G401 (cell line): Measurements from ENCODE around the gene SRRM3. TPM values are rescaled to one million over a fixed set of nuclear protein-coding genes. Genes with fewer than 3 reads are reported as not detected.
"Not testable (repeated sequence)": the region's sequence is repeated elsewhere in the genome, so short reads cannot be mapped to it uniquely, and the experiment has no call there.

Experiments
- DNase-seq: peaks from one replicate; pipeline ENCODE4 v3.0.0-alpha.2; 2015; ENCODE audit warnings: low spot score
- in situ Hi-C: cut with HindIII; loops from 2 replicates; pipeline ENCODE4 v1.10.0; 2016; ENCODE audit warnings: low sequenced_read_pairs, mixed read lengths
- total RNA-seq: library from RNA; depleted of rRNA; stranded (reverse); fragments of >200 nt; shearing (Covaris generic); gene quantifications from 2 replicates; pipeline ENCODE4 v1.2.3, GENCODE V29; 2014

SRRM3 gene
- total RNA-seq, 1 experiment from 2014 or later, result 8.5 TPM

DNA sequence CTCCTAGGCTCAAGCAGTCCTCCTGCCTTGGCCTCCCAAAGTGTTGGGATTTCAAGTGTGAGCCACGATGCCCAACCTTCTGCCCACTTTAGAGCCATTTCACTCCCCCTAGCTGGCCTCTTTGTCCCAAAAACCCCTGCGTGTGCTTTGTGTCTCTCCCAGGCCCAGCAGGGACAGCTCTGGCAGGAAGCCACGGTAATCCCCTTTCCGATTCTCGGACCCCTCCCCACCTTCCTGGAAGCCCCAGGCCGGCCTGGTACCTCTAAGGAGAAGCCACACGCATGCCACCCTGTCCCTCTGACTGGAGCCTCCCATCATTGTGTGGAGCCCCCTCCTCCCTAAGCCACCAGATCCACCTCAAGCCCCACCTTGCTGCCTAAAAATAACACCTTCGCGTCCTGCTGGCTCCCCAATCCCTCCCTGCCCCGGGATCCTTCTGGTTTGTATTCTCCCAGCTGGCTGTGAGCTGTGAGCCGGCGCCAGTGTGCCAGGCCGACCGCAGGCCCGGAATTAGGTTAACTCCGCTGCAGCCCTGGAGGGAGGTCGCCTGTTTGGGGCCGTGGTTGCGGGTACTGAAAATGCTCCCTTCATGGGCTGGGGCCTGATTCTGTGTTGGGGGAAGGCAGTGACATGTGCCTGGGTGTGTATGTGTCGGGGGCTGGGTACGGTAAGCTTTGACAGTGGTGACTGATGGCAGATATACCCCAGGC lies 16.4 kb upstream of the SRRM3 start:
- DNase-seq, result peak; percentile 79
- in situ Hi-C loops, result no loop called here

DNA sequence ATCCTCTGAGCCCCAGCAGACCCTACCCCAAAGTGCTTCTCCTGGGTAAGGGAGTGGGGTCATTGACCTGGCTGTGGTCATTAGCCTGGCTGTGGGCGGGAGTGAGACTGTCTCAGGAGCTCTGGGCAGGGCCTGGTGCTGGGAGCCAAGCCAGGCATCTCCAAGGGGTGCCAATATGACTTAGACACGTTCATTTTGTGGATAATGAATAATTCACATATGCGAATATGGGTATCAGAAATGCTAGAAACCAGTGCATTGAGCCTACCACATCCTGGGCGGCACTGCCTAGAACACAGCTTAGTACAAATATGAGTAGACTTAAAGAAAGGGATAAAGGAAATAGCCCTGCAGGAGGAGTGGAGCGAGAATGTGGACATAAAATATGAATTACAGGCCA lies 14.4 kb upstream of the SRRM3 start:
- peak; percentile 62 for DNase-seq
- in situ Hi-C loops, result no loop called here

DNA sequence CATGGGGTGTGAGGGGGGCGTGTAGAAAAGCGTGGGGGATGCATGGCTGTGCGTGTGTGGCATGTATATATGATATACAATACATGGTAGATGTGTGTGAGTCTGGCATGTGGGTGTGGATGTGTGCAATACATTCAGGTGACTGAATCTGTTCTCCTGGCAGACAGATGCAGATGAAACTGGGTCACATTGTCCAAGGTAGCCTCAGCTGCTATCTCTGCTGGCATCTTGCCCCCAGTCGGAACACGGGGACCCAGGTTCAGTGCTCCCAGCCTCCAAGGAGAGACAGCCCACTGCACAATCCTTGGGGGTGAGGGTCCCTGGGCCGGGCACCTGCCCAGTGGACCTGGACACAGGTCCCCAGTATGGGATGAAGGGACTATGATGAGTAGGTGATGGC lies 12.4 kb upstream of the SRRM3 start:
- DNase-seq, result peak; percentile 78
- in situ Hi-C loops, result no loop called here

DNA sequence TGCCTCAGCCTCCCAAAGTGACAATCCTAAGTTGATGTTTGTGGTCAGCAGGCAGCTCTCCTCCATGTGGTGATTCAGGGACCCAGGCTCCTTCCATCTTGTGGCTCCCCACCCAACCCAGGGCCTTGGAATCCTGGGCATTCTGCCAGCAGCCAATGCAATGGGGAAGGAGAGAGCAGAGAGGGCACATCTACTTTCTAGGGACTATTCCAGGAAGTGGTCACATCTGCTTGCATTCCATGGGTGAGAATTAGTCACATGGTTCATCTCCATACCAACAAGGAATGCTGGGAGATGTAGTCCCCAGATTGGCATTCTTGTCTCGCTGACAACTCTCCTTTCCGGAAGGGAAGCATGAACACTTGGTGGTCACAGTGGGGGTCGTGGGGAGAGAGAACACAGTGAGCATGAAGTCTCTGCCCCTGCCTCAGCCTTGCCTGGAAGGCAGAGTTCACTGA lies 9.9 kb upstream of the SRRM3 start:
- in situ Hi-C loops, result no loop called here
- peak; percentile 45 for DNase-seq

DNA sequence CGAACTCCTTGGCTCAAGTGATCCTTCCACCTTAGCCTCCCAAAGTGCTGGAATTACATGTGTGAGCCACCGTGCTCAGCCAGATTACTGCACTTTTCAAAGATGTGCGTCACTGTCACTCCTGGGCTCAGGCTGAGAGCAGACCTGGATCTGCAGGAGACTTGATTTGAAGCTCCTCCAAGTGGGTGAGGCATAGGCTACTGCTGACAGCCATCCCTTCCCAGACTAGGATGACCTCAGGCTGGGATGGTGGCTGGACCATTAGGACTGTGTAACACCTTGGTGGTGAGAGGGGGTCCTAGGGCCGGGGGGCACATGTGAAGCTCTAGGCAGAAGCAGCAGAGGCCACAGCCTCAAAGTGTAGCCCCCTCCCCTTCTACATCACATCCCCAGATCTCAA lies 8.2 kb upstream of the SRRM3 start:
- DNase-seq, result no peak
- in situ Hi-C loops, result no loop called here

DNA sequence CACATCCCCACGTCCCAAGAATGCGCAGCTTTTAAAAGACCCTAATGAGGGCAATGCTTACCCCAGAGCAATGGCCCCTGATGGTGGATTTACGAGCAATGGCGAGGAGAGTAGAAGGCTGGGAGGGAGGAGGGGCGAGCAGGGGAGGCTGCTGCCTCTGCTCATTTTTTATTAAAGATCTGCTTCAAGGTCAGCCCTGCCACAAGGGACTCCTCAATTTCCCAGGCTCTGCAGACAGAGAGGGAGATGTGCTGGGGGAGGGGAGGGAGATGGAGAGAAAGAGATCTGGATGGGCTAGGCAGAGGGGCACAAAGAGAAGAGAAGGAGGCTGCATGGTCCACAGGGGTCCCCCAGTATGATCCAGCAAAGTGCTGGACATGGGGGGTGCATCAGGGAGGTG lies 7.8 kb upstream of the SRRM3 start:
- in situ Hi-C loops, result no loop called here
- no peak for DNase-seq

DNA sequence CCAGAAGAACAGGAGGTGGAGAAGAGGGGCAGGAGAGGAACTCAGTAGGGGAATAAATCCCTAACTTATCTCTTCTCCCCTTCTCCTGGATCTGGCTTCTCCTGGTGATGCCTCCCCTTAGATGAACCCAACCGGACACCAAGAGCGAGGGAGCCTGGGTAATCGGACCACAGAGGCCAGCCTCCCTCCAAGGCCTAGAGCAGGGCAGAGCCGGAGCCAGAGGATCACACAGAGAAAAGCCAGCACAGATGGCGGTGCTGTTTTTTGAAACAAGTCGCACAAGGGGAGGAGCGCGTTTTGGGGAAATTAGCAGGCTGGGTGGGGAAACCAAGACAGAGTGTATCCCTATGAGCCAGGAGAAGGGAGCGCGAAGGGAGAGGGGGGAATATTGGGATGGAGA lies 4.9 kb upstream of the SRRM3 start:
- in situ Hi-C loops, result no loop called here
- DNase-seq, result peak; percentile 92

DNA sequence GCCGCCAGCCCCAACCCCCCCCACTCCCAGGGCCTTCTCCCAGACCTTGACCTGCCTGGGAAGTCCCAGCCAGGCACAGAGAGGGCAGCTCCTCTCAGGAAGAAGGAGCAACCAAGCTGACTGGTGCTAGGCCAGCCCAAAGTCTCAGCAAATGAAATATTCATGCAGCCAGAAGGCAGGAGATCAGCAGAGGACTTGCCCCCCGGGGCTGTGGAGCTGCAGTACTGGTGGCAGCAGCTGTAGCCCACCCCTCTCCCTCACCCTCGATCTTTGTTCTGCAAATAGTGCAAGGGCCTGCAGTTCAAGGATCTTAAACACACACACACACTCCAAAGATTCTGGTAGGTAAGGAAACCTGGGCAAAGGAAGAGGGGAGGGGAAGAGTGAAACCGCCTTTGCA lies 3.5 kb upstream of the SRRM3 start:
- DNase-seq, result no peak
- in situ Hi-C loops, result no loop called here

DNA sequence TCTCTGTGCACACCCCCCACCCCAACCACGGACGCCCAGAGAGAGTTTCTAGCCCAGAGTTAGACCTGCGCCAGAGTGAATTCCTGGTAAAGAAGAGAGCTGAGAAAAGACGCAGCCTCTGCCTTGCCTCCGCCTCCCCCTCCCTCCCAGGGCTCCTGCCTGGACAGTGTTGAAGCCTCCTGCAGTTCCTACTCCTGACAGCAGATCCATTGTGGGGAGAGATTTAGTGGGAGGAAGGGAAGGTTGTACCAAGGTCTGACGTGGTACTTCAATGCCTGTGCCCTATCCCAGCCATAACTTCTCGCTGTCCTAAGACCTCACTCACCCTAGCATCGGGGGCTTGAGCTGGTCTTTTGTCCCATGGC lies 952 bp downstream of the SRRM3 start:
- in situ Hi-C loops, result loop anchor here (10.0 kb wide), 1 partner anchor 102 kb away; the partner anchor contains the start of gene HSPB1
- peak; percentile 77 for DNase-seq

DNA sequence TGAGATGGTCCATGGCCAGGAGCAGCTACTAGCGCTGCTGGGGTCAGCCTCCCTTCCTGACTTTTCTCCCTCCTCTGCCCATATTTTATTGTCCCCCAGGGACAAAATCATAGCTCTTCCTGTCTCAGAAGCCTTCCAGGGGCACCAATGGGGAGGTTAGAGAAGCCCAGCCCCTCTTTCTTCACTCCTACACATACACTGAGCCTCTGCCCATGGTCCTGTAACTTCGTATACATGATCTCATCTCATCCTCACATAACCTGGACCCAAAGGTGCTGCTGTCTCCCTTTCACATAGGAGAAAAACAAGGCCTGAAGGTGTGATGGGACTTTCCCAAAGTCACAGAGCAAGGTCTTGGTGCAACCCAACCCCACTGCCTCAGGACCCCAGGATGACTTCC lies 2.5 kb downstream of the SRRM3 start:
- in situ Hi-C loops, result loop anchor here (10.0 kb wide), 1 partner anchor 101 kb away; the partner anchor contains the start of gene HSPB1

DNA sequence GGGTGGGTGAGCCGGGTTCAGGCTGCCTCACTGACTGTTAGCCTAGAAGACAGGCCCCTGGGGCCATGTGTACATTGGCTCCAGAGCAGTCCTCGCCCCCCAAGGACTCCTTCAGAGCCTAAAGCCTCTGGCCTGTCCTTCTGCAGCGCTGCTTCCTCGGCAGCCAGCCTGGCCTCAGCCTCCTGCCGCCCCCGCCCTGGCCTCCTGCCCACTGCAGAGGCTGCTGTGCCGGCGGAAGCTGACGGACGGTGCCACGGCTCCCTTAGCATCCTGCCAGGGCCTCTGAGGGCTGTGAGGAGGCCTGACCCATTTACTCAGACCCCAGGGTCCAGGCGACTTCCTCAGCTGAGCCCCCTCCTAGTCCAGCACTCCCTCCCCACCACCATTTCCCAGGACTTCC lies 4.9 kb downstream of the SRRM3 start:
- peak; percentile 75 for DNase-seq
- in situ Hi-C loops, result loop anchor here (10.0 kb wide), 1 partner anchor 98 kb away; the partner anchor contains the start of gene HSPB1

More for the DNA sequence above, 2.5 kb downstream of the SRRM3 start:
- DNase-seq, result no peak

DNA sequence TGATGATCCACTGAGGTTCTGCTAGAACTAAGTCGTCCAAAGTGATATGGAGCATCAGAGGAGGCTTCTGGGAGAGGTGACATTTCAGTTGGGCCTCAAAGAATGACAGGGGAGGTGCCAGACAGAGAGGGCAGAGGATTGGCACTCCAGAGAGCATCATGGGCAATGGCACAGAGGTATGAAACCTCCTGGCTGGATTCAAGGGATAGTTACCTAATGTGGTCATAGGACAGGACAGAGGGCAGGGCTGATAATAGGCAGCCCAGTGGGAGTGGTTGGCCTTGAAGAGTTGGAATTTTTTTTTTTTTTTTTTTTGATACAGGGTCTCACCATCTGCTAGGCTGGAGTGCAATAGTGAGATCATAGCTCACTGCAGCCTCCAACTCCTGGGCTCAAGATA lies 7.6 kb downstream of the SRRM3 start:
- in situ Hi-C loops, result loop anchor here (10.0 kb wide), 1 partner anchor 95 kb away; the partner anchor contains the start of gene HSPB1
- no peak for DNase-seq

DNA sequence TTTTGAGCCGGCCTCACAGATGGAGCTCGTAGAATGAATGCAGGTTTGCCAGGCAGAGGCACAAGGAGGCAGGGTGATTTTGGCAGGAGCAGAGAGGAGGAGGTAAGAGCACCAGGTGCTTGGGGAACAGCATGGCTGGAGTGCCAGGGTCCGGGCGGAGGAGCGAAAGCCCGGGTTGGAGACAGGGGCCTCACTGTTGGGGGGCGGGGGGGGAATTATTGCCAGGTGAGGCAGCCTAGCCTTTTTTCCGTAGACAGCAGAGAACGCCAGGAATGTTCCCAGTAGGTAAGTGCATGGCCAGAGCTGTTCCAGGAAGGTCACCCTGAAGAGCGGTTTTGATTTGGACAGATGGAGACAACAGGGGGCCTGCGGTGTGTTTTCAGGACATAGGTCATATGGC lies 9.5 kb downstream of the SRRM3 start:
- in situ Hi-C loops, result no loop called here

DNA sequence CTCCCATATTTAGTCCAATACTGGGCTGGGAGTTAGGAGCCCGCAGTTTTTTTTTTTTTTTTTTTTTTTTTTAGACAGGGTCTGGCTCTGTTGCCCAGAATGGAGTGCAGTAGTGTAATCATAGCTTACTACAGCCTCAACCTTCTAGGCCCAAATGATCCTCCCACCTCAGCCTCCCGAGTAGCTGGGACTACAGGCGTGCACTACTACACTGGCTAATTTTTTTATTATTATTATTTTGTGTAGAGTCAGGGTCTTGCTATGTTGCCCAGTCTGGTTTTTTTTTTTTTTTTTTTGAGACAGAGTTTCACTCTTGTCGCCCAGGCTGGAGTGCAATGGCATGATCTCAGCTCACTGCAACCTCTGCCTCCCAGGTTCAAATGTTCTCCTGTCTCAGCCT lies 13.7 kb downstream of the SRRM3 start:
- in situ Hi-C loops, DNase-seq: not testable (repeated sequence)

More for the DNA sequence above, 9.5 kb downstream of the SRRM3 start:
- DNase-seq, result peak; percentile 92

DNA sequence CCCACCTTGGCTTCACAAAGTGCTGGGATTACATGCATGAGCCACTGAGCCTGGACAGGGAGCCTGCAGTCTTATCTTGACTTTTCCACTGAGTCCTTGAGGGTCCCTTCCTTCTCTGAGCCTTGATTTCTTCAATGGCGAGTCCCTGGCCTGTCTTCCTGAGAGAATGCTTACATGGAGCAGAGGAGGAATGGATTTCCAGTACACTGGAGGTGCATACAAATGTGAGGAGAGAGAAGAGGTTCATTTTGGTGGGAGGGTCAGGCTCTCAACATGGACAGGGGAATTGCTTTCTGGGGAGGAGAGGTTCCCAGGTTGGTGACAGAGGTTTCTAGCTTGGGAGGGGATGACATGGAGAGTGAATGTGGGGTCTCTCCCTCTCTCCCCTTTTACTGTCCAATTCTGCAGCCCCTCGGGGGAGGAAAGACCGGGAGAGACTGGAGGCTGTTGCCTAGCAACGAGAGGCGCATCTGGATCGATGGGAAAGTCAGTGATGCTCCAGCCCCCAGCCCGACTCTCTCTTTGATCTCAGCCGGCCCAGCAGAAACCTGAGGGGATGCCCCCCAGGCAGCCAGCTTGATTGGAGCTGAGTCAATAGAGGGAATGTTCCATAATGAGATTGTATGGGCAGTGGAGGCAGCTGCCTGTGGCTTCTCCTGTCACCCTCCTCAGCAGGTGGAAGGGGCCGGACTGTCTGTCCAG lies 14.8 kb downstream of the SRRM3 start:
- no peak for DNase-seq
- in situ Hi-C loops, result no loop called here

DNA sequence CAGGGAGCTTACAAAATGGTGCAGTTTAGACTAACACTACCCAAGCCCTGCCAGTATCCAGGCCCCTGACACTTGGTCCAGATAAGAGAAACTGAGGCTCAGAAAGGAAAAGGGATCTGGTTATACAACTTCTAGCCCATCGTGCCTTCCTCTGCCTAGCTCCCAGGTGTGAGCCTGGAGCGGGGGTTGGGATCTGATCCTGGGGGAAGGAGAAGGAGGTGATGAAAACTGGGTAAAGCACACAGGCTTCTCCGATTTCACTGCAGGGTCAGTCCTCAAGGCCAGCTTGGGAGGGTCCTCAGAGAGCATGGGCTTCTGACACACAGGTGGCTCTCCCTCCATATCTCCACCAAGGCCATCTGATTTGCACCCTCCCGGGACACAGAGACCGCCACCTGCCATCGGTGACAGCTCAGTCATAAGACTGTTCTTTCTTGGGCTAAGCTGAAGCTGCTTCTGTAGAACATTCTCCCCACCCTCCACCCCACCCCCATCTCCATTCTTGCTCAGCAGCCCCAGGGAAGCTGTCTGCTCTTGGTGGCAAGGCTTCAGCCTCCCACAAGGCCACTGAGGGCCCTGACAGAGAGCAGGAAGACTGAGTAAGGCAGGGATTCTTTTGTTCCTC lies 16.4 kb downstream of the SRRM3 start:
- DNase-seq, result no peak
- in situ Hi-C loops, result no loop called here

DNA sequence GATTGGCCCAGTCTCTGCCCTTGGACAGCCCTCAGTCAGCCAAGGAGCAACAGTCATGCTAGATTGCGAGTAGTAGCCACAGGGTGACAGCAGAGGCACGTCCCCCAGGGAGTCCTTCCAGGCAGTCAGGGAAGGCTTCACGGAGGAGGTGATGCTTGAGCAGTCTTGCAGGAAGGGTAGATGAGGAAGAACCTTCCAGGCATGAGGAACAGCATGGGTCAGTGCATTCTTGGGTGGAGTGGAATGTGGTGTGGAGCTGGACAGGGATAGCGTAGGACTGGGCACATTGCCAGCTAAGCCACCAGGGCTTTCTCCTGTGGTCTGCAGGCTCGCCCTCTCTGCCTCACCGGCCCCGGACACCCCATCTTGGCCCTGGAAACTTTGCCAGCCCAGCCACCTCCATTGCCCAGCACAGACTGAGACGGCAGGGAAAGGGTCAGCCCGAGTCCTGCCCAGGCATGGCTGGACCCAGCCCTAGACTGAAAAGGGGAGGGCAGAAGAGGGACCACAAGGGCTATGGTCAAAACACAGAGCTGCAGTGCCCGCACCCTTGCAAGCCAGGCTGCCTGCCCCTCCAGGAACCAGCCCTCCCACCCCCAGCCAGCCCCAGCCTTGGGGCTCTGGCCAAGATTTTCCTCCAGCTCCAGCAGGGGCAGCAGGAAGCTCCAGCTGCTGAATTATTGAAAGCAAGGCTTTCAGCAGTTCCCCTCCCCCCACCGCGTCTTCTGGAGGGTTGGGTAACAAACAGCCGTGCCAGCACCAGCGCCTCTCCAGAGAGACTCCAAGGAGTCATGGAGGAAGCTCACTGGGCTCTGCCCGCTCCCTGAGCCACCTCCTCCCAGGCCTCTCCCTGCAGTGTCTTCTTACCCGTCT lies 18.7 kb downstream of the SRRM3 start:
- in situ Hi-C loops, result no loop called here
- DNase-seq, result no peak

DNA sequence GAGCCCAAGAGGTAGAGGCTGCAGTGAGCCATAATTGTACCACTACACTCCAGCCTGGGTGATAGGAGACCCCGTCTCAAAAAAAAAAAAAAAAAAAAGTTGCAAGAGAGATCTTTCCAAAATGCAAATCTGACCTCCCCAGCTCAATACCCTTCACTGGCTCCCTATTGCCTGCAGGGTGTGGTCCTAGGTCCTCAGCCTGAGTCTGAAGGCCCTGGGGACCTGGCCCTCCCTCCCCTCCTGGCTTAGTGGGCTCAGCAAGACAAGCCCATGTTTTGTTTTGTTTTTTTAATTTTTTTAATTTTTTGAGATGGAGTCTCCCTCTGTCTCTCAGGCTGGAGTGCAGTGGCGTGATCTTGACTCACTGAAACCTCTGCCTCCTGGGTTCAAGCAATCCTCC lies 20.6 kb downstream of the SRRM3 start:
- in situ Hi-C loops, result no loop called here
- no peak for DNase-seq

DNA sequence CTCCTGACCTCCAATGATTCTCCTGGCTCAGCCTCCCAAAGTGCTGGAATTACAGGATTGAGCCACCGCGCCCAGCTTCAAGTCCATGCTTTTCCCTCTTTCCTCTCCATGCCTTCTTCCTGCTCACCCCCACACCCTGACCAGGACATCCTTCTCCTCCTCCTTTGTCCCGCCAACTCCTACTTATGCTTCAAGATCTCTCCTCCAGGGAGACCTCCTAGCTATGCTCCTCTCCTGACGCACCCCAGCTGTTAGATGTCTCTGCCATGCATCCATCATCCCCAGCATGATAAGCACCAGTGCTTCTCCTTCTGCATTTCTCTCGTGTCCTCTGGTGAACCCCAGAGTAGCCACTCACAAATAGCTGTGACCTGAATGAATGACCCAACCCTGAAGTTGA lies 21.1 kb downstream of the SRRM3 start:
- in situ Hi-C loops, result no loop called here
- no peak for DNase-seq
